Endodermal cell (in vitro differentiated cells): ENCODE measurements around the gene AOC1. TPM values are rescaled to one million over a fixed set of nuclear protein-coding genes. Genes with fewer than 3 reads are reported as not detected.

Experiments used
- DNase-seq: peaks from one replicate; pipeline ENCODE4 v3.0.0-alpha.2; 2017
- H3K27ac ChIP-seq: 2 replicates; pipeline ENCODE4 v1.5.1; 2013; ENCODE audit warnings: mild to moderate bottlenecking, low read depth, low read length, moderate library complexity
- H3K27me3 ChIP-seq: 2 replicates; pipeline ENCODE4 v1.6.1; 2013; ENCODE audit warnings: mild to moderate bottlenecking, low read length, moderate library complexity; ENCODE audit not compliant: insufficient read depth, control insufficient read depth, poor library complexity, severe bottlenecking
- H3K36me3 ChIP-seq: 2 replicates; pipeline ENCODE4 v1.7.0; 2013; ENCODE audit warnings: mild to moderate bottlenecking, low read length, moderate library complexity; ENCODE audit not compliant: control insufficient read depth, insufficient read depth
- H3K4me1 ChIP-seq: one replicate; pipeline ENCODE4 v1.7.0; 2013; ENCODE audit warnings: low read length; ENCODE audit not compliant: control insufficient read depth, insufficient read depth
- H3K4me3 ChIP-seq: 2 replicates; pipeline ENCODE4 v1.5.1; 2013; ENCODE audit warnings: mild to moderate bottlenecking, low read length, moderate library complexity
- H3K9ac ChIP-seq: 2 replicates; pipeline ENCODE4 v1.6.1; 2013; ENCODE audit warnings: mild to moderate bottlenecking, low read length, moderate library complexity; ENCODE audit not compliant: poor library complexity, severe bottlenecking; ENCODE audit errors: extremely low read depth
- H3K9me3 ChIP-seq: 2 replicates; pipeline ENCODE4 v1.6.1; 2013; ENCODE audit warnings: mild to moderate bottlenecking, low read length, moderate library complexity; ENCODE audit not compliant: control insufficient read depth
- H3K27ac Mint-ChIP-seq: 2 replicates; pipeline ENCODE4 v1.8.0; 2020; ENCODE audit warnings: mixed read lengths
- H3K27me3 Mint-ChIP-seq: 2 replicates; pipeline ENCODE4 v1.8.0; 2021; ENCODE audit warnings: mild to moderate bottlenecking, mixed read lengths; ENCODE audit not compliant: insufficient read depth
- H3K36me3 Mint-ChIP-seq: 2 replicates; pipeline ENCODE4 v1.8.0; 2020; ENCODE audit warnings: low read depth, mixed read lengths
- H3K4me1 Mint-ChIP-seq: 2 replicates; pipeline ENCODE4 v1.8.0; 2020; ENCODE audit warnings: mixed read lengths
- H3K4me3 Mint-ChIP-seq: 2 replicates; pipeline ENCODE4 v1.8.0; 2020; ENCODE audit warnings: mild to moderate bottlenecking, moderate library complexity, mixed read lengths
- H3K9me3 Mint-ChIP-seq: 2 replicates; pipeline ENCODE4 v1.8.0; 2020; ENCODE audit warnings: mild to moderate bottlenecking, mixed read lengths
- CTCF ChIP-seq: fragments of 200-600 bp; sonication (generic); conservative IDR thresholded peaks from 2 replicates; pipeline ENCODE4 v1.5.0; 2021; ENCODE audit warnings: antibody characterized with exemption, mild to moderate bottlenecking
- WGBS, 2 experiments: methylation state at CpG; one replicate each; pipeline versions ENCODE4 v1.1.5 to v1.1.7; 2013; ENCODE audit warnings: missing lambda C conversion rate in 2 of 2, mixed read lengths in 1 of 2; ENCODE audit not compliant: insufficient coverage in 1 of 2, insufficient read length in 1 of 2; 5-methylcytosine and 5-hydroxymethylcytosine counted together
- total RNA-seq, 2 donors: library from RNA; stranded (reverse); fragmentation: NEBNext Ultra II Directional in 1 of 2; extraction: Animal tissue kit (Norgen Biotek cat#: 25700) in 1 of 2; gene quantifications; 2 replicates in 1 of 2; 3 replicates in 1 of 2; pipeline ENCODE4 v1.2.1, GENCODE V29; 2021

Gene AOC1
- total RNA-seq, 2 donors from 2014 or later: not detected

GRCh38 chr7:150903606-150904005 lies 51.3 kb downstream of the AOC1 start:
- Mint-ChIP-seq H3K4me3 (no peak overlapping the region), H3K27ac (no peak overlapping the region), H3K36me3 (no peaks in the 10 kb centered on the region), H3K4me1 (no peaks in the 10 kb centered on the region), H3K9me3 (no peaks in the 10 kb centered on the region), H3K27me3 (peaks cover 60% of the 10 kb centered on the region)
- no peaks in the 10 kb centered on the region for H3K4me1 ChIP-seq
- no peak overlapping the region for H3K4me3 ChIP-seq
- H3K9me3 ChIP-seq: no peaks in the 10 kb centered on the region
- H3K36me3 ChIP-seq: no peaks in the 10 kb centered on the region
- no peak for DNase-seq
- WGBS, 2 experiments: 93 to 96% methylated on average over 9 to 12 of the region's 12 CpGs
- peaks cover 52% of the 10 kb centered on the region for H3K27me3 ChIP-seq
- TF ChIP-seq CTCF: no peak
- H3K27ac ChIP-seq: no peak overlapping the region
- H3K9ac ChIP-seq: no peak overlapping the region

- peaks cover 61% of the 10 kb centered on the region for H3K27me3 Mint-ChIP-seq
- Histone ChIP-seq H3K4me1 (no peaks in the 10 kb centered on the region), H3K4me3 (no peak overlapping the region), H3K9me3 (no peaks in the 10 kb centered on the region), H3K36me3 (no peaks in the 10 kb centered on the region), H3K27ac (no peak overlapping the region), H3K9ac (no peak overlapping the region), H3K27me3 (peaks cover 50% of the 10 kb centered on the region)
- no peak overlapping the region for H3K4me3 Mint-ChIP-seq
- no peaks in the 10 kb centered on the region for H3K36me3 Mint-ChIP-seq
- WGBS, 2 experiments: 80 to 87% methylated on average over 1 to 5 of the region's 6 CpGs
- no peak overlapping the region for H3K27ac Mint-ChIP-seq
- DNase-seq: no peak
- TF ChIP-seq CTCF: no peak
- H3K9me3 Mint-ChIP-seq: no peaks in the 10 kb centered on the region
- H3K4me1 Mint-ChIP-seq: peaks cover 3% of the 10 kb centered on the region
Observed at GRCh38 chr7:150904011-150904909, 51.9 kb downstream of the AOC1 start.

GRCh38 chr7:150908173-150908572 lies 55.9 kb downstream of the AOC1 start:
- H3K9me3 Mint-ChIP-seq: no peaks in the 10 kb centered on the region
- 85 to 86% methylated on average over 1 to 2 of the region's 2 CpGs for WGBS, 2 experiments

More at GRCh38 chr7:150908173-150908572, 55.9 kb downstream of the AOC1 start:
- Mint-ChIP-seq H3K27me3 (peaks cover 63% of the 10 kb centered on the region), H3K4me3 (no peak overlapping the region), H3K27ac (no peak overlapping the region), H3K36me3 (no peaks in the 10 kb centered on the region), H3K4me1 (peaks cover 5% of the 10 kb centered on the region)
- H3K27me3 ChIP-seq: peaks cover 74% of the 10 kb centered on the region
- no peak for DNase-seq
- TF ChIP-seq CTCF: no peak
- H3K4me1 ChIP-seq: no peaks in the 10 kb centered on the region
- H3K27ac ChIP-seq: no peak overlapping the region
- no peak overlapping the region for H3K9ac ChIP-seq
- no peak overlapping the region for H3K4me3 ChIP-seq
- no peaks in the 10 kb centered on the region for H3K36me3 ChIP-seq
- H3K9me3 ChIP-seq: no peaks in the 10 kb centered on the region
